A549 (cell line): ENCODE measurements around the gene TRIM28. TPM values are rescaled to one million over a fixed set of nuclear protein-coding genes. Genes with fewer than 3 reads are reported as not detected.
A peak's percentile ranks its signal among the peaks of the same experiment; 100 is the strongest.

ENCODE experiments used
- ATAC-seq, 2 experiments: fragments of 200-7000 bp in 1 of 2; fragments of >200 bp in 1 of 2; cut with Nextera tagmentation in 1 of 2; cut with Tn5 transposase in 1 of 2; 3 replicates each; pipeline versions ENCODE4 v1.8.0 to v1.9.1; 2018 to 2020; ENCODE audit warnings: mild to moderate bottlenecking in 1 of 2, moderate library complexity in 1 of 2
- CTCF ChIA-PET: fragments of 300-600 bp; sonication (Branson Sonifier 250); formaldehyde crosslinking; extraction: SDS; loops from one replicate; lab custom pipeline; 2021; ENCODE audit warnings: antibody characterized with exemption, inconsistent platforms; lab: Yijun Ruan, JAX
- POLR2A ChIA-PET: fragments of 350-600 bp; formaldehyde crosslinking; extraction: SDS; loops from one replicate; lab custom pipeline; 2021; ENCODE audit warnings: antibody characterized with exemption, inconsistent platforms; lab: Yijun Ruan, JAX
- DNase-seq, 2 experiments: peaks; one replicate each; pipeline versions ENCODE4 v3.0.0 to v3.0.0-alpha.2; 2011 to 2016; ENCODE audit warnings: low read depth in 1 of 2, low spot score in 1 of 2
- FAIRE-seq: peaks from 2 replicates; lab custom pipeline; 2011; peaks lifted over from hg19 to GRCh38; lab: Jason Lieb, UNC
- H3K27ac ChIP-seq, 2 experiments: fragments of >200 bp; sonication (Bioruptor Twin); formaldehyde crosslinking; 3 replicates each; pipeline ENCODE4 v1.5.1; 2016 to 2017
- H3K4me1 ChIP-seq: fragments of >200 bp; sonication (Bioruptor Twin); formaldehyde crosslinking; 3 replicates; pipeline ENCODE4 v1.6.1; 2016
- H3K4me2 ChIP-seq: fragments of >200 bp; sonication (Bioruptor Twin); formaldehyde crosslinking; 3 replicates; pipeline ENCODE4 v1.6.1; 2016
- H3K4me3 ChIP-seq: fragments of >200 bp; sonication (Bioruptor Twin); formaldehyde crosslinking; 3 replicates; pipeline ENCODE4 v1.5.1; 2016
- H3K9me3 ChIP-seq: fragments of >200 bp; sonication (Bioruptor Twin); formaldehyde crosslinking; 3 replicates; pipeline ENCODE4 v1.6.1; 2016
- CEBPB ChIP-seq, 2 experiments: fragments of >200 bp in 1 of 2; sonication (Bioruptor Twin) in 1 of 2; formaldehyde crosslinking in 1 of 2; IDR thresholded peaks; 2 replicates each; pipeline ENCODE4 v1.6.1; 2012 to 2016
- CHD2 ChIP-seq: fragments of 150-350 bp; IDR thresholded peaks from 2 replicates; pipeline ENCODE4 v1.6.1; 2014; ENCODE audit warnings: low read length; ENCODE audit not compliant: partially characterized antibody
- EHMT2 ChIP-seq: fragments of 200-600 bp; sonication (generic); IDR thresholded peaks from 2 replicates; pipeline ENCODE4 v1.6.1; 2016; ENCODE audit warnings: antibody characterized with exemption, low read depth, mild to moderate bottlenecking, moderate library complexity
- FOSB ChIP-seq: fragments of 250-450 bp; sonication (Bioruptor Pico); IDR thresholded peaks from 2 replicates; pipeline ENCODE4 v1.5.0; 2020; ENCODE audit warnings: mild to moderate bottlenecking, moderate library complexity
- GATA3 ChIP-seq: IDR thresholded peaks from 2 replicates; pipeline ENCODE4 v1.6.1; 2012; ENCODE audit warnings: borderline replicate concordance
- HDAC2 ChIP-seq: fragments of 200-600 bp; sonication (generic); IDR thresholded peaks from 2 replicates; pipeline ENCODE4 v1.6.1; 2016
- HOXB5 ChIP-seq: fragments of 250-450 bp; sonication (Bioruptor Pico); IDR thresholded peaks from 2 replicates; pipeline ENCODE4 v1.5.0; 2020; ENCODE audit warnings: mild to moderate bottlenecking, moderate library complexity
- KDM1A ChIP-seq: fragments of 200-600 bp; sonication (generic); IDR thresholded peaks from 2 replicates; pipeline ENCODE4 v1.6.1; 2016; ENCODE audit warnings: low read depth, mild to moderate bottlenecking
- MAFK ChIP-seq: fragments of 450-650 bp; IDR thresholded peaks from 2 replicates; pipeline ENCODE4 v1.6.1; 2014; ENCODE audit not compliant: partially characterized antibody
- MYC ChIP-seq: IDR thresholded peaks from 2 replicates; pipeline ENCODE4 v1.6.1; 2012; ENCODE audit warnings: mild to moderate bottlenecking, inconsistent platforms, low read length, improper control_type of control experiment, borderline replicate concordance
- POLR2AphosphoS2 ChIP-seq: conservative IDR thresholded peaks from 2 replicates; pipeline ENCODE4 v1.6.1; 2012; ENCODE audit warnings: low read length, improper control_type of control experiment, inconsistent platforms
- RARB ChIP-seq: fragments of 250-450 bp; sonication (Bioruptor Pico); IDR thresholded peaks from 2 replicates; pipeline ENCODE4 v1.8.0; 2021; ENCODE audit warnings: mild to moderate bottlenecking, moderate library complexity
- RCOR1 ChIP-seq: fragments of 150-350 bp; IDR thresholded peaks from 2 replicates; pipeline ENCODE4 v1.6.1; 2014; ENCODE audit warnings: antibody characterized with exemption, low read length, low read depth
- RFX5 ChIP-seq: fragments of 450-650 bp; IDR thresholded peaks from 2 replicates; pipeline ENCODE4 v1.7.1; 2014; ENCODE audit warnings: antibody characterized with exemption, mild to moderate bottlenecking, moderate library complexity
- TFCP2L1 ChIP-seq: fragments of 250-450 bp; sonication (Bioruptor Pico); IDR thresholded peaks from 2 replicates; pipeline ENCODE4 v1.5.0; 2021; ENCODE audit warnings: mild to moderate bottlenecking
- ZC3H11A ChIP-seq: fragments of 450-650 bp; IDR thresholded peaks from 2 replicates; pipeline ENCODE4 v1.6.1; 2014; ENCODE audit warnings: antibody characterized with exemption, mild to moderate bottlenecking
- ZFP36 ChIP-seq: fragments of 450-650 bp; IDR thresholded peaks from 2 replicates; pipeline ENCODE4 v1.6.1; 2014; ENCODE audit warnings: borderline replicate concordance; ENCODE audit not compliant: partially characterized antibody
- WGBS: methylation state at CpG from one replicate; pipeline ENCODE4 v1.1.6; 2017; ENCODE audit errors: missing lambda C conversion rate; 5-methylcytosine and 5-hydroxymethylcytosine counted together
- polyA plus RNA-seq, 4 experiments: library from polyadenylated mRNA; depleted of rRNA in 3 of 4; stranded (reverse); fragments of >200 nt; fragmentation: RNase III in 1 of 4; extraction: RNeasy Plus Mini Kit Qiagen cat#74134 plus additional on column Dnase treatment in 1 of 4; gene quantifications; 2 replicates in 3 of 4; 3 replicates in 1 of 4; pipeline ENCODE4 v1.2.3, GENCODE V29; 2011 to 2017
- TF ChIP-seq, protein P1 (sequence below): fragments of >200 bp; sonication (Bioruptor Twin); formaldehyde crosslinking; IDR thresholded peaks from 2 replicates; pipeline ENCODE4 v1.6.1; 2016
- TF ChIP-seq, protein P2 (sequence below): fragments of >200 bp; sonication (Bioruptor Twin); formaldehyde crosslinking; IDR thresholded peaks from 3 replicates; pipeline ENCODE4 v1.6.1; 2016

TRIM28 gene
- polyA plus RNA-seq, 2 of the 4 experiments (the other 2 are of a cell fraction), result 576 to 656 TPM

DNA sequence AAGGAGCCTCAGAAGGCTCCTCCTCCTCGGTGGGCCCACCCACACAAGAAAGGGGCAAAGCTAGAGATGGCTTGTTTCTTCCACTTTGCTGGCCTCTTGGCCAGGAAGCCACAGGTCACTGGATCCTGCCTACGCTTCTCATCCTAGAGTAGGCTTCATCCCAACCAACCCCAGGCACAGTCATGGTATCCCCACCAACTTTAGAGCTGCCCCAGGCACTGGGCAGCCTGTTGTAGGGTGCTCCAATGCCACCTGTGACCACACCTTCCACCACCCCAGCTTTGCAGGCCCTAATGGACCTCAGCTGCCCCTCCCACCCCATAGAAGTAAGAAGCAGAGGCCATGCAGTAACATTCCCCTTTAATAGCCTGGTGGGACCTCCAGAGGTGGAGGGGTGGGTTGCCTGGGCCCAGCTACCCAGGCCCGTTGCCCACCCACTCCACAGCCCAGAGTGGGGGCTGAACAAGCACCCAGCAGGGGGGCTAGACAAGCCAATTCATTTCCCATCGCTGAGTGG is 11.6 kb downstream of the TRIM28 start:
- Histone ChIP-seq H3K4me1 (peaks cover 37% of the 10 kb centered on the region), H3K4me3 (peak overlapping the region; percentile 67), H3K27ac (peak overlapping the region; percentile 88 to 93), H3K9me3 (no peaks in the 10 kb centered on the region), H3K4me2 (peak overlapping the region; percentile 91)
- POLR2A ChIA-PET, result interaction anchor here (1.1 to 6.8 kb wide), 7 partner anchors 9 to 42 kb away, joined by 3 to 103 read pairs (median 7); partner anchors contain the start of genes MZF1, TRIM28 and ZBTB45
- DNase-seq (no peak), ATAC-seq (peak in 1 of 2 experiments; percentile 0; a peak in 1 of 6 replicates), FAIRE-seq (no peak)
- TF ChIP-seq ZC3H11A (no peak), GATA3 (no peak), HOXB5 (CRISPR knock-in tag) (no peak), CEBPB (IDR thresholded peaks at IDR 0.05) (no peak), RFX5 (no peak), EHMT2 (no peak), TFCP2L1 (CRISPR knock-in tag) (no peak), FOSB (no peak), MYC (no peak), HDAC2 (no peak)
- TF ChIP-seq, protein P1, sequence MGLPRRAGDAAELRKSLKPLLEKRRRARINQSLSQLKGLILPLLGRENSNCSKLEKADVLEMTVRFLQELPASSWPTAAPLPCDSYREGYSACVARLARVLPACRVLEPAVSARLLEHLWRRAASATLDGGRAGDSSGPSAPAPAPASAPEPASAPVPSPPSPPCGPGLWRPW, result no peak
- TF ChIP-seq, protein P2, sequence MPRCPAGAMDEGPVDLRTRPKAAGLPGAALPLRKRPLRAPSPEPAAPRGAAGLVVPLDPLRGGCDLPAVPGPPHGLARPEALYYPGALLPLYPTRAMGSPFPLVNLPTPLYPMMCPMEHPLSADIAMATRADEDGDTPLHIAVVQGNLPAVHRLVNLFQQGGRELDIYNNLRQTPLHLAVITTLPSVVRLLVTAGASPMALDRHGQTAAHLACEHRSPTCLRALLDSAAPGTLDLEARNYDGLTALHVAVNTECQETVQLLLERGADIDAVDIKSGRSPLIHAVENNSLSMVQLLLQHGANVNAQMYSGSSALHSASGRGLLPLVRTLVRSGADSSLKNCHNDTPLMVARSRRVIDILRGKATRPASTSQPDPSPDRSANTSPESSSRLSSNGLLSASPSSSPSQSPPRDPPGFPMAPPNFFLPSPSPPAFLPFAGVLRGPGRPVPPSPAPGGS, result no peak
- CTCF ChIA-PET, result interaction anchor here (0.8 to 13.8 kb wide), 4 partner anchors 11 to 43 kb away, joined by 3 to 222 read pairs (median 5); partner anchors contain the start of genes TRIM28 and ZBTB45
- 46% methylated on average over 4 of the region's 4 CpGs for WGBS

DNA sequence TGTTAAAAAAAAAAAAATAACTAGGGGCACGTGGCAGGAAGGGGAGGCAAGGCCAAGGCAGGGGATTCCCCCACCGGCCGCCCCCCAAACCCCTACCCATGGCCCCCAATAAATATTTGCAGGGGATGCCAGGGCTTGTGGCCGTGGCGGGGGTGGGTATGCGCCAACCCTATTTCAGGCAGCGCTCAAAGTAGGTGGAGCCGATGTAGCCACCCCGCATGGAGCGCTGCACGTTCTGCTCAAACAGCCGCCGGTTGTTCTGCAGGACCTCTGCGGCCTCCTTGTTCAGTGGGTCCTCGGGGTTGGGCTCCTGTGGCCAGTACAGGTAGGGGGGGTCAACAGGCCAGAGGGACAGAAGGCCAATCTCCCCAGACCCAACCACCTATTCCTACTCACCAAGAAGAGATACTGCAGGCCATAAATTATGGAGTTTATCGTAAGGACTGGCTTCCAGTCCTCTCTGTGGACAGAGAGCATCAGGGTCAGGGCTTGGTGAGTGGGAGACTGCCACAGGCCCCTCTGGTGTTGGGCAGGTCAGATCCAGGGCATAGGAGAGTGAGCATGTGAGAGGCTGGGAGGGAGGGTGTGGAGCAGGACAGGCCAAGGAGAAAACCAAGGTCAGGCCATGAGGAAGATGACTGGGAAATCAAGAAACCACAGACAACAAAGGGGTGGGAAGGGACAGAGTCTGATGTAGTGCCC is 12.2 kb downstream of the TRIM28 start:
- H3K4me2 ChIP-seq, result peak overlapping the region; percentile 94
- no peaks in the 10 kb centered on the region for H3K9me3 ChIP-seq
- DNase-seq (no peak), ATAC-seq (no peak), FAIRE-seq (no peak)
- ChIA-PET CTCF (interaction anchor here (0.9 to 13.8 kb wide), 3 partner anchors 25 to 36 kb away, joined by 3 to 222 read pairs (median 18); partner anchors contain the start of gene ZBTB45), POLR2A (interaction anchor here (1.3 to 6.8 kb wide), 4 partner anchors 8 to 35 kb away, joined by 3 to 103 read pairs (median 49); partner anchors contain the start of genes TRIM28 and ZBTB45)
- no peak overlapping the region for H3K4me3 ChIP-seq
- H3K27ac ChIP-seq, result peak overlapping the region in 1 of 2 experiments; percentile 95; a peak in 3 of 6 replicates
- 79% methylated on average over 16 of the region's 16 CpGs for WGBS
- H3K4me1 ChIP-seq, result peaks cover 42% of the 10 kb centered on the region
- TF ChIP-seq MAFK (no peak), RARB (CRISPR knock-in tag) (no peak), ZFP36 (no peak), KDM1A (no peak), CHD2 (no peak), POLR2AphosphoS2 (no peak)

DNA sequence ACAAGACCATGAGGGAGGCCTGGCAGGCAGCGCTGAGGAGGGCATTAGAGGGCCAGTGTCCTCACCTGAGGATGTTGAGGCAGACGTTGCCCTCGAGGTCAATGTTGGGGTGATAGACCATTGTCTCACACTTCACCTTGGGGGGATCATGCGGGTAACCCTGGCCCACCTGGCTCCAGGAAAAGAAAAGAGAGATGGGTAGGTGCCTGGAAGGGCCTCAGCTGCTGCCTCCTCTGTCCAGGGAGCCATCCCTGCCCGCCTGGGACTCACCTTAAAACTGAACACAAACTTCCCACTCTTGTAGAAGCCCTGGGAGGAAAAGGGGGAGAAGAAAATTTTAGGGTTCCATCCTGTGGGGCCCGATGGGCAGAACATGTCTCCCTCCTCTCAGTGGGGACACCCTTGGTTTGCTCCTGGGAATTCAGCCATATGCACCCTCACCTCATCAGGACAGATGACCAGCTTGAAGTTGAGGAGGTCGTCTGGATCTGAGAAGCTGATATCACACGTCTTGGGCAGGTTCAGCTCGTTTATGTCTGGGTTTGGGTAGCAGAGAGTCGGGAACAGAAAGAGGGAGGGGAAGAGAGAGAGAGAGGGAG is 12.9 kb downstream of the TRIM28 start:
- peak overlapping the region; percentile 78 for H3K4me3 ChIP-seq
- POLR2A ChIA-PET, result interaction anchor here (0.6 to 1.3 kb wide), 2 partner anchors 13 to 18 kb away, joined by 4 to 8 read pairs; partner anchors contain the start of gene TRIM28

More for the DNA sequence above, 12.9 kb downstream of the TRIM28 start:
- TF ChIP-seq MAFK (no peak), RCOR1 (no peak), FOSB (no peak), KDM1A (no peak)
- TF ChIP-seq, protein P1, result no peak
- CTCF ChIA-PET, result interaction anchor here (1.5 kb wide), 1 partner anchor 37 kb away, joined by 18 read pairs; the partner anchor contains the start of gene ZBTB45
- DNase-seq, result no peak
- FAIRE-seq, result no peak
- no peak for ATAC-seq
- Histone ChIP-seq H3K9me3 (no peaks in the 10 kb centered on the region), H3K27ac (peak overlapping the region; percentile 95 to 99; a peak in 4 of 6 replicates), H3K4me1 (peaks cover 42% of the 10 kb centered on the region), H3K4me2 (peak overlapping the region; percentile 94)
- 61% methylated on average over 10 of the region's 10 CpGs for WGBS
